Vagina (tissue), 2 donors: ENCODE measurements around the gene ZNF689.

Source experiments
- POLR2A ChIP-seq, 2 donors: fragments of 450-650 bp; IDR thresholded peaks; one replicate each; pipeline ENCODE4 v1.6.1; 2017; ENCODE audit warnings: antibody characterized with exemption in 2 of 2, mild to moderate bottlenecking in 2 of 2, moderate library complexity in 2 of 2
- POLR2AphosphoS5 ChIP-seq, 2 donors: sonication (generic); formaldehyde crosslinking; IDR thresholded peaks; one replicate each; pipeline ENCODE4 v1.9.0; 2017; ENCODE audit warnings: antibody characterized with exemption in 2 of 2, mild to moderate bottlenecking in 2 of 2, low read depth in 1 of 2; ENCODE audit not compliant: insufficient read depth in 1 of 2
- TF ChIP-seq, protein P1 (sequence below), 3 experiments: fragments of 450-650 bp in 2 of 3; fragments of 200-600 bp in 1 of 3; sonication (generic) in 1 of 3; IDR thresholded peaks; one replicate each; pipeline ENCODE4 v1.5.1; 2017 to 2019; ENCODE audit warnings: antibody characterized with exemption in 3 of 3, mild to moderate bottlenecking in 2 of 3, moderate library complexity in 2 of 3

DNA sequence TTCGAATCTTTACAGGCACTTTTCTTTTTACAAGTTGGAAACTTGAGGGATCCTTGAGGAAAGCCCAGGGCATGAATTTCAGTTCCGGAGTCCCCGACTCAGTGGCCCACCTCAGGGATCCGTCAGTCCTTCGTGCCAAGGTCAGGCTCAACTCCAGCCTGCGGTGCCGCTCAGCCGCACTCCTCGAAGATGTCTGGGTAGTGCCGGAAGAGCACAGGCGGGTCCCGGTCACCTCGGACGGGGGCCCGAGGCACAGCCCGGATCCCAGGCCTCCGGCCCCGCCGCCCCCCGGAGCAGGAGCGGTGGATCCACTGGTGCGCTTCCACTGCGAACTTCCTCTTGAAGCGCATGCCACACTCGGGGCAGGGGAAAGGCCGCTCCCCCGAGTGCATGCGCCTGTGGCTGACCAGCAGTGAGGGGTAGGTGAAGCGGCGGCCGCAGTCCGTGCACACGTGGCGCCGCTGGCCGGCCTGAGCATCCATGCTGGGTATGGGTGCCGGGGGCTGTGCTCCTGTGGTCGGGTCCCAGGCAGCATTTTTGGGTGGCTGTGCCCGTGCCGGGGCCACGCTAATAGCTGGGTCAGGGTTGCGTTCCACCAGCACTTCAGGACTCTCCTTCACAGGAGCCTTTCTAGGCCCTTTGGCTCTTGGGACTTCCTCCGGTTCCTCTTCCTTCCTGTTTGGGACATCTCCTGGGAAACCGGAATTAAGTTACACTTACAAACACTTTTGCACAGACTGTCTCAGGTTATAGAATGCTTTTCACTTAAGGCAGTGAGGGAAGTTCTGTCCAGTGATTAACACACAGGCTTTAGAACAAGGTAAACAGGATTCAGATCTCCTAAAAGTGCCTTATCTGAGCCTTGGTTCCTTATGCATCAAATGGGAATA, 40.2 kb downstream of the ZNF689 start:
- TF ChIP-seq, protein P1, sequence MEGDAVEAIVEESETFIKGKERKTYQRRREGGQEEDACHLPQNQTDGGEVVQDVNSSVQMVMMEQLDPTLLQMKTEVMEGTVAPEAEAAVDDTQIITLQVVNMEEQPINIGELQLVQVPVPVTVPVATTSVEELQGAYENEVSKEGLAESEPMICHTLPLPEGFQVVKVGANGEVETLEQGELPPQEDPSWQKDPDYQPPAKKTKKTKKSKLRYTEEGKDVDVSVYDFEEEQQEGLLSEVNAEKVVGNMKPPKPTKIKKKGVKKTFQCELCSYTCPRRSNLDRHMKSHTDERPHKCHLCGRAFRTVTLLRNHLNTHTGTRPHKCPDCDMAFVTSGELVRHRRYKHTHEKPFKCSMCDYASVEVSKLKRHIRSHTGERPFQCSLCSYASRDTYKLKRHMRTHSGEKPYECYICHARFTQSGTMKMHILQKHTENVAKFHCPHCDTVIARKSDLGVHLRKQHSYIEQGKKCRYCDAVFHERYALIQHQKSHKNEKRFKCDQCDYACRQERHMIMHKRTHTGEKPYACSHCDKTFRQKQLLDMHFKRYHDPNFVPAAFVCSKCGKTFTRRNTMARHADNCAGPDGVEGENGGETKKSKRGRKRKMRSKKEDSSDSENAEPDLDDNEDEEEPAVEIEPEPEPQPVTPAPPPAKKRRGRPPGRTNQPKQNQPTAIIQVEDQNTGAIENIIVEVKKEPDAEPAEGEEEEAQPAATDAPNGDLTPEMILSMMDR (IDR thresholded peaks at IDR 0.05): no peak
- TF ChIP-seq POLR2AphosphoS5 (IDR thresholded peaks at IDR 0.05; ENCODE audit: insufficient read depth in 1 of 2, low read depth in 1 of 2) (no peak), POLR2A (IDR thresholded peaks at IDR 0.05) (no peak)
